ENCODE measurements around the gene WDR7.

DNA sequence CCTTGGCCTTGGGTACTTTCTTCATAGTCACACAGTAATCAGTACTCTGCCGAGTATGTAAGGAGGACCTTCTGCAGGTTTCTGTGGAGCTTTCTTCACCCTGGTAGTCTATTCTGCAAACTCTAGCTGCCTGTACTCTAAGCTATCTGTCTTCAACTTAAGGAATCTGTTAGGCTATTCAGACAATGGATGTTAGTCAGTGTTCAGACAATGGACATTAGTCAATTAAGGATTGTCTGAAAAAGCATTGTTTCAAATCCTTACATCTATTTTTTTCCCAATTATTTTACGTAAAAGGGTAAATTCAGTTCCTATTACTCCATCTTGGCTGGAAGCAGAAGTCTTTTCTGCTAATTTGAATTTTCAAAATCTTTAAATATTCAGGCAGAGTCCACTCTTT is 75.7 kb downstream of the WDR7 start:
- TF ChIP-seq, protein P1, sequence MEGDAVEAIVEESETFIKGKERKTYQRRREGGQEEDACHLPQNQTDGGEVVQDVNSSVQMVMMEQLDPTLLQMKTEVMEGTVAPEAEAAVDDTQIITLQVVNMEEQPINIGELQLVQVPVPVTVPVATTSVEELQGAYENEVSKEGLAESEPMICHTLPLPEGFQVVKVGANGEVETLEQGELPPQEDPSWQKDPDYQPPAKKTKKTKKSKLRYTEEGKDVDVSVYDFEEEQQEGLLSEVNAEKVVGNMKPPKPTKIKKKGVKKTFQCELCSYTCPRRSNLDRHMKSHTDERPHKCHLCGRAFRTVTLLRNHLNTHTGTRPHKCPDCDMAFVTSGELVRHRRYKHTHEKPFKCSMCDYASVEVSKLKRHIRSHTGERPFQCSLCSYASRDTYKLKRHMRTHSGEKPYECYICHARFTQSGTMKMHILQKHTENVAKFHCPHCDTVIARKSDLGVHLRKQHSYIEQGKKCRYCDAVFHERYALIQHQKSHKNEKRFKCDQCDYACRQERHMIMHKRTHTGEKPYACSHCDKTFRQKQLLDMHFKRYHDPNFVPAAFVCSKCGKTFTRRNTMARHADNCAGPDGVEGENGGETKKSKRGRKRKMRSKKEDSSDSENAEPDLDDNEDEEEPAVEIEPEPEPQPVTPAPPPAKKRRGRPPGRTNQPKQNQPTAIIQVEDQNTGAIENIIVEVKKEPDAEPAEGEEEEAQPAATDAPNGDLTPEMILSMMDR (IDR thresholded peaks at IDR 0.05; ENCODE audit: low read depth, low read length): no peak
- TF ChIP-seq EZH2phosphoT487 (IDR thresholded peaks at IDR 0.05; ENCODE audit: low read depth): no peak

Measured in OCI-LY3 (cell line).